Ovary (tissue), 9 donors: Measurements from ENCODE around the gene PLG. TPM values are rescaled to one million over a fixed set of nuclear protein-coding genes. Genes with fewer than 3 reads are reported as not detected.
"Not testable (repeated sequence)": the region's sequence is repeated elsewhere in the genome, so short reads cannot be mapped to it uniquely, and the experiment has no call there.

Experiments
- DNase-seq, 5 donors: peaks; one replicate each; pipeline ENCODE4 v3.0.0-alpha.2; 2019 to 2020
- H3K27ac ChIP-seq, 2 donors: fragments of 200-600 bp; one replicate each; pipeline versions ENCODE4 v1.5.1 to v1.8.0; 2019 to 2022
- H3K27me3 ChIP-seq: fragments of 200-600 bp; one replicate; pipeline ENCODE4 v1.8.0; 2022
- H3K36me3 ChIP-seq: fragments of 200-600 bp; sonication (generic); one replicate; pipeline ENCODE4 v1.5.1; 2019
- H3K4me1 ChIP-seq: one replicate; pipeline ENCODE4 v1.8.1; 2013; ENCODE audit warnings: mild to moderate bottlenecking, moderate library complexity; ENCODE audit not compliant: insufficient read depth
- H3K4me3 ChIP-seq: fragments of 200-600 bp; sonication (generic); one replicate; pipeline ENCODE4 v1.5.1; 2017
- H3K9me3 ChIP-seq, 2 donors: fragments of 200-600 bp in 1 of 2; sonication (generic) in 1 of 2; one replicate each; pipeline versions ENCODE4 v1.5.1 to v1.8.1; 2013 to 2019; ENCODE audit warnings: mild to moderate bottlenecking in 1 of 2, moderate library complexity in 1 of 2
- EP300 ChIP-seq: sonication (generic); formaldehyde crosslinking; IDR thresholded peaks from one replicate; pipeline ENCODE4 v1.6.1; 2017; ENCODE audit warnings: antibody characterized with exemption
- POLR2A ChIP-seq: fragments of 450-650 bp; IDR thresholded peaks from one replicate; pipeline ENCODE4 v1.6.1; 2017; ENCODE audit warnings: antibody characterized with exemption, mild to moderate bottlenecking, moderate library complexity
- WGBS, 3 donors: extraction: QIAGEN DNeasy Blood & Tissue Kit in 1 of 3; methylation state at CpG; one replicate each; pipeline versions ENCODE4 v1.1.5 to v1.1.7; 2013 to 2017; 5-methylcytosine and 5-hydroxymethylcytosine counted together
- intact Hi-C, 4 donors: fragments of 100-400 bp; cut with DNase I; formaldehyde crosslinking; loops; one replicate each; pipeline versions ENCODE4 v1.11.0 to v1.15.1; 2022 to 2023
- polyA plus RNA-seq, 2 donors: library from polyadenylated mRNA; stranded (reverse); fragments of 200-250 nt in 1 of 2; fragments of 350-450 nt in 1 of 2; fragmentation: Illumina TruSeq in 1 of 2; extraction: RNeasy Lipid Tissue Mini Kit (QIAGEN cat#74804) in 1 of 2; gene quantifications; one replicate each; pipeline ENCODE4 v1.2.3, GENCODE V29; 2013 to 2014
- total RNA-seq, 7 donors: library from RNA; depleted of rRNA in 2 of 7; stranded (reverse); fragments of >200 nt in 2 of 7; fragmentation: NEBNext Ultra II Directional in 3 of 7; extraction: Animal tissue kit (Norgen Biotek cat#: 25700) in 3 of 7; gene quantifications; one replicate each; pipeline versions ENCODE4 v1.1.0 to v1.2.4, GENCODE V29; 2016 to 2023
- TF ChIP-seq, protein P1 (sequence below), 3 donors: fragments of 450-650 bp in 2 of 3; fragments of 200-600 bp in 1 of 3; IDR thresholded peaks; one replicate each; pipeline versions ENCODE4 v1.5.1 to v1.8.0; 2016 to 2022; ENCODE audit warnings: antibody characterized with exemption in 3 of 3, mild to moderate bottlenecking in 1 of 3
- donor health status: DM: no; HTN: no; CAD: no; lungs with moderate emphysema.
- donor health status: DM: no; HTN: no; CAD: no.
- donor health status: Bipolar disorder and iron deficiency.
- donor health status: DM: yes; HTN: yes; CAD: no.
- donor health status: DM: no; HTN: no; CAD: no.
- donor health status: DM: yes; HTN: yes; CAD: no.

PLG gene
- total and polyA plus RNA-seq, 9 donors: 0.11 to 1.4 (median 0.38) TPM; not detected in 4

DNA sequence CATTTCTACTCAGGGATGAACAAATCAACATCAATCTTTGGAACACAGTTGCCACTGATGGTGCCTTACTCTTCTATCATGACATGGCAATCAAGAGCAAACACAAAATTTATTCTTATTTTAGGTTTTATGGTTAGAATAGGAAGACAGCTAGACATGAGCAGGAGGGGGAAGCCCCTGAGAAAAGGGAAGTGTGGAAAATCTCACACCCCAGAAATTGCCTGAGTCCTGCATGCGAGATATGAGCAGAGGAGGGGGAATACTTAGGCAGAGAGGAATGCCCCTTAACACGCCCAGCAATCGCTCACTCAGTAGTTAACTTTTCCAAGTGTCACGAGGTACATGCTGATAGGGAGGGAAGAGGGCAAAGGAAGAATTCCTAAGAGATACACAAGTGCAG, 79.3 kb downstream of the PLG start:
- Histone ChIP-seq H3K27ac (no peak overlapping the region), H3K27me3 (no peaks in the 10 kb centered on the region), H3K36me3 (no peaks in the 10 kb centered on the region), H3K9me3 (no peaks in the 10 kb centered on the region), H3K4me3 (no peak overlapping the region), H3K4me1 (no peaks in the 10 kb centered on the region)
- intact Hi-C loops: no loop called here
- no peak for DNase-seq
- TF ChIP-seq, protein P1, sequence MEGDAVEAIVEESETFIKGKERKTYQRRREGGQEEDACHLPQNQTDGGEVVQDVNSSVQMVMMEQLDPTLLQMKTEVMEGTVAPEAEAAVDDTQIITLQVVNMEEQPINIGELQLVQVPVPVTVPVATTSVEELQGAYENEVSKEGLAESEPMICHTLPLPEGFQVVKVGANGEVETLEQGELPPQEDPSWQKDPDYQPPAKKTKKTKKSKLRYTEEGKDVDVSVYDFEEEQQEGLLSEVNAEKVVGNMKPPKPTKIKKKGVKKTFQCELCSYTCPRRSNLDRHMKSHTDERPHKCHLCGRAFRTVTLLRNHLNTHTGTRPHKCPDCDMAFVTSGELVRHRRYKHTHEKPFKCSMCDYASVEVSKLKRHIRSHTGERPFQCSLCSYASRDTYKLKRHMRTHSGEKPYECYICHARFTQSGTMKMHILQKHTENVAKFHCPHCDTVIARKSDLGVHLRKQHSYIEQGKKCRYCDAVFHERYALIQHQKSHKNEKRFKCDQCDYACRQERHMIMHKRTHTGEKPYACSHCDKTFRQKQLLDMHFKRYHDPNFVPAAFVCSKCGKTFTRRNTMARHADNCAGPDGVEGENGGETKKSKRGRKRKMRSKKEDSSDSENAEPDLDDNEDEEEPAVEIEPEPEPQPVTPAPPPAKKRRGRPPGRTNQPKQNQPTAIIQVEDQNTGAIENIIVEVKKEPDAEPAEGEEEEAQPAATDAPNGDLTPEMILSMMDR (IDR thresholded peaks at IDR 0.05): no peak
- no peak for TF ChIP-seq POLR2A
- TF ChIP-seq EP300: no peak
- 79 to 84% (median 80%) methylated on average over 4 of the region's 4 CpGs for WGBS, 3 donors

- Histone ChIP-seq H3K4me3 (no peak overlapping the region), H3K36me3 (no peaks in the 10 kb centered on the region), H3K9me3 (no peaks in the 10 kb centered on the region), H3K27ac (no peak overlapping the region), H3K4me1 (no peaks in the 10 kb centered on the region), H3K27me3 (no peaks in the 10 kb centered on the region)
- 65 to 73% (median 68%) methylated on average over 1 of the region's 1 CpG for WGBS, 3 donors
- intact Hi-C loops: no loop called here
- TF ChIP-seq, protein P1 (IDR thresholded peaks at IDR 0.05): no peak
- TF ChIP-seq POLR2A (no peak), EP300 (no peak)
- no peak for DNase-seq
Observed at GRCh38 chr6:160782228-160782627, 80.2 kb downstream of the PLG start.

GRCh38 chr6:160783741-160784140, 81.7 kb downstream of the PLG start:
- Histone ChIP-seq H3K36me3 (no peaks in the 10 kb centered on the region), H3K4me3 (no peak overlapping the region), H3K27ac (no peak overlapping the region), H3K4me1 (no peaks in the 10 kb centered on the region), H3K9me3 (no peaks in the 10 kb centered on the region), H3K27me3 (no peaks in the 10 kb centered on the region)
- DNase-seq: no peak
- no peak for TF ChIP-seq POLR2A
- intact Hi-C loops: no loop called here
- 55 to 58% (median 57%) methylated on average over 7 of the region's 7 CpGs for WGBS, 3 donors

- H3K36me3 ChIP-seq, DNase-seq, H3K27ac ChIP-seq, H3K4me1 ChIP-seq, H3K27me3 ChIP-seq, H3K4me3 ChIP-seq, H3K9me3 ChIP-seq, intact Hi-C loops: not testable (repeated sequence)
- WGBS, 3 donors: 64 to 68% (median 68%) methylated on average over 3 of the region's 3 CpGs
Observed at GRCh38 chr6:160788126-160788525, 86.1 kb downstream of the PLG start.

- Histone ChIP-seq H3K4me3 (no peak overlapping the region), H3K4me1 (no peaks in the 10 kb centered on the region), H3K27me3 (no peaks in the 10 kb centered on the region), H3K36me3 (no peaks in the 10 kb centered on the region), H3K9me3 (no peaks in the 10 kb centered on the region), H3K27ac (no peak overlapping the region)
- TF ChIP-seq POLR2A: no peak
- TF ChIP-seq, protein P1 (IDR thresholded peaks at IDR 0.05): no peak
- no peak for TF ChIP-seq EP300
- DNase-seq: no peak
- WGBS, 3 donors: 62 to 81% (median 74%) methylated on average over 4 of the region's 4 CpGs
- intact Hi-C loops: no loop called here
Observed at GRCh38 chr6:160788806-160789205, 86.8 kb downstream of the PLG start.
